Tongue (tissue), 2 donors: ENCODE data around the gene ADGRL3. TPM values are rescaled to one million over a fixed set of nuclear protein-coding genes. Genes with fewer than 3 reads are reported as not detected.
A peak's percentile ranks its signal among the peaks of the same experiment; 100 is the strongest.
"Not testable (repeated sequence)": the region's sequence is repeated elsewhere in the genome, so short reads cannot be mapped to it uniquely, and the experiment has no call there.

Source experiments
- DNase-seq: peaks from one replicate; pipeline ENCODE4 v3.0.0-alpha.2; 2015
- total RNA-seq: library from RNA; depleted of rRNA; stranded (reverse); fragments of >200 nt; gene quantifications from one replicate; pipeline ENCODE4 v1.2.3, GENCODE V29; 2014

The ADGRL3 gene
- total RNA-seq, 1 donor from 2014 or later, result 33.3 TPM

- not testable (repeated sequence) for DNase-seq
Measured at GRCh38 chr4:61207156-61207555, 7.0 kb downstream of the ADGRL3 start.

GRCh38 chr4:61210186-61210939 is 10.2 kb downstream of the ADGRL3 start:
- DNase-seq, result no peak

- DNase-seq, result peak; percentile 23
Measured at GRCh38 chr4:61211781-61212180, 11.7 kb downstream of the ADGRL3 start.

- no peak for DNase-seq
Measured at GRCh38 chr4:61212788-61213187, 12.7 kb downstream of the ADGRL3 start.

GRCh38 chr4:61214680-61215079 is 14.6 kb downstream of the ADGRL3 start:
- no peak for DNase-seq

- no peak for DNase-seq
Measured at GRCh38 chr4:61217222-61217621, 17.1 kb downstream of the ADGRL3 start.

GRCh38 chr4:61220556-61220955 is 20.4 kb downstream of the ADGRL3 start:
- DNase-seq, result no peak

GRCh38 chr4:61223385-61223784 is 23.3 kb downstream of the ADGRL3 start:
- DNase-seq, result no peak

GRCh38 chr4:61224573-61224972 is 24.4 kb downstream of the ADGRL3 start:
- DNase-seq, result no peak

- no peak for DNase-seq
Measured at GRCh38 chr4:61225656-61226055, 25.5 kb downstream of the ADGRL3 start.

- no peak for DNase-seq
Measured at GRCh38 chr4:61231421-61231820, 31.3 kb downstream of the ADGRL3 start.

- DNase-seq, result peak; percentile 25
Measured at GRCh38 chr4:61239250-61239649, 39.1 kb downstream of the ADGRL3 start.

GRCh38 chr4:61243962-61244361 is 43.8 kb downstream of the ADGRL3 start:
- DNase-seq, result no peak

GRCh38 chr4:61245069-61245714 is 45.1 kb downstream of the ADGRL3 start:
- peak; percentile 10 for DNase-seq

GRCh38 chr4:61246034-61246433 is 45.9 kb downstream of the ADGRL3 start:
- peak; percentile 92 for DNase-seq

- DNase-seq, result no peak
Measured at GRCh38 chr4:61248705-61249104, 48.6 kb downstream of the ADGRL3 start.

- peak; percentile 30 for DNase-seq
Measured at GRCh38 chr4:61251129-61251528, 51.0 kb downstream of the ADGRL3 start.

- DNase-seq, result no peak
Measured at GRCh38 chr4:61254406-61254805, 54.3 kb downstream of the ADGRL3 start.

GRCh38 chr4:61273233-61273632 is 73.1 kb downstream of the ADGRL3 start:
- DNase-seq, result no peak

- DNase-seq, result no peak
Measured at GRCh38 chr4:61274286-61274685, 74.2 kb downstream of the ADGRL3 start.

- DNase-seq, result no peak
Measured at GRCh38 chr4:61275241-61275640, 75.1 kb downstream of the ADGRL3 start.

GRCh38 chr4:61276029-61276428 is 75.9 kb downstream of the ADGRL3 start:
- DNase-seq, result no peak

- DNase-seq, result peak; percentile 33
Measured at GRCh38 chr4:61277785-61278760, 77.9 kb downstream of the ADGRL3 start.
